ENCODE data around the gene OAT.

Gene OAT

GRCh38 chr10:124403548-124403947 lies 15.2 kb downstream of the OAT start:
- peaks cover 68% of the 10 kb centered on the region for H3K36me3 Mint-ChIP-seq (ENCODE audit: low read depth)
- intact Hi-C loops (cut with micrococcal nuclease): no loop called here
- H3K4me3 Mint-ChIP-seq: no peak overlapping the region

GRCh38 chr10:124402273-124402672 lies 16.4 kb downstream of the OAT start:
- Mint-ChIP-seq H3K4me1 (ENCODE audit: low read depth) (peaks cover 9% of the 10 kb centered on the region), H3K36me3 (ENCODE audit: low read depth) (peaks cover 68% of the 10 kb centered on the region), H3K4me3 (no peak overlapping the region), H3K9me3 (no peaks in the 10 kb centered on the region), H3K27me3 (no peaks in the 10 kb centered on the region), H3K27ac (no peak overlapping the region)
- intact Hi-C loops (cut with micrococcal nuclease): no loop called here

More at GRCh38 chr10:124403548-124403947, 15.2 kb downstream of the OAT start:
- H3K27ac Mint-ChIP-seq: no peak overlapping the region
- peaks cover 9% of the 10 kb centered on the region for H3K4me1 Mint-ChIP-seq (ENCODE audit: low read depth)
- no peaks in the 10 kb centered on the region for H3K9me3 Mint-ChIP-seq
- H3K27me3 Mint-ChIP-seq: no peaks in the 10 kb centered on the region

GRCh38 chr10:124401633-124402032 lies 17.1 kb downstream of the OAT start:
- H3K27me3 Mint-ChIP-seq: no peaks in the 10 kb centered on the region
- no peaks in the 10 kb centered on the region for H3K9me3 Mint-ChIP-seq
- intact Hi-C loops (cut with micrococcal nuclease): no loop called here

GRCh38 chr10:124394583-124394982 lies 24.1 kb downstream of the OAT start:
- intact Hi-C loops (cut with micrococcal nuclease): no loop called here
- Mint-ChIP-seq H3K4me3 (no peak overlapping the region), H3K27ac (no peak overlapping the region), H3K4me1 (ENCODE audit: low read depth) (no peaks in the 10 kb centered on the region), H3K36me3 (ENCODE audit: low read depth) (peaks cover 14% of the 10 kb centered on the region), H3K27me3 (peaks cover 15% of the 10 kb centered on the region), H3K9me3 (no peaks in the 10 kb centered on the region)

More at GRCh38 chr10:124401633-124402032, 17.1 kb downstream of the OAT start:
- Mint-ChIP-seq H3K4me1 (ENCODE audit: low read depth) (peaks cover 9% of the 10 kb centered on the region), H3K4me3 (no peak overlapping the region), H3K36me3 (ENCODE audit: low read depth) (peaks cover 62% of the 10 kb centered on the region), H3K27ac (no peak overlapping the region)

GRCh38 chr10:124392626-124393342 lies 25.9 kb downstream of the OAT start:
- no peaks in the 10 kb centered on the region for H3K9me3 Mint-ChIP-seq
- peaks cover 1% of the 10 kb centered on the region for H3K36me3 Mint-ChIP-seq (ENCODE audit: low read depth)
- H3K4me3 Mint-ChIP-seq: no peak overlapping the region
- H3K27me3 Mint-ChIP-seq: peaks cover 15% of the 10 kb centered on the region
- H3K4me1 Mint-ChIP-seq (ENCODE audit: low read depth): peaks cover 3% of the 10 kb centered on the region
- H3K27ac Mint-ChIP-seq: no peak overlapping the region
- intact Hi-C loops (cut with micrococcal nuclease): no loop called here

- Mint-ChIP-seq H3K9me3 (no peaks in the 10 kb centered on the region), H3K4me3 (no peak overlapping the region), H3K27me3 (peaks cover 16% of the 10 kb centered on the region), H3K36me3 (ENCODE audit: low read depth) (no peaks in the 10 kb centered on the region), H3K27ac (no peak overlapping the region), H3K4me1 (ENCODE audit: low read depth) (peaks cover 3% of the 10 kb centered on the region)
- intact Hi-C loops (cut with micrococcal nuclease): no loop called here
Measured at GRCh38 chr10:124390471-124391187, 28.1 kb downstream of the OAT start.

GRCh38 chr10:124389613-124390361 lies 28.9 kb downstream of the OAT start:
- Mint-ChIP-seq H3K27ac (no peak overlapping the region), H3K36me3 (ENCODE audit: low read depth) (no peaks in the 10 kb centered on the region), H3K27me3 (peaks cover 18% of the 10 kb centered on the region), H3K9me3 (no peaks in the 10 kb centered on the region), H3K4me1 (ENCODE audit: low read depth) (peaks cover 3% of the 10 kb centered on the region), H3K4me3 (no peak overlapping the region)
- intact Hi-C loops (cut with micrococcal nuclease): loop anchor here (1.0 to 10.0 kb wide), 3 partner anchors 135 to 395 kb away; no protein-coding TSS in a partner anchor

GRCh38 chr10:124388823-124389612 lies 29.7 kb downstream of the OAT start:
- H3K9me3 Mint-ChIP-seq: no peaks in the 10 kb centered on the region
- intact Hi-C loops (cut with micrococcal nuclease): loop anchor here (1.0 to 10.0 kb wide), 3 partner anchors 134 to 395 kb away; no protein-coding TSS in a partner anchor
- no peak overlapping the region for H3K27ac Mint-ChIP-seq
- peaks cover 20% of the 10 kb centered on the region for H3K27me3 Mint-ChIP-seq
- peaks cover 3% of the 10 kb centered on the region for H3K4me1 Mint-ChIP-seq (ENCODE audit: low read depth)
- H3K4me3 Mint-ChIP-seq: peak overlapping the region; percentile 53
- H3K36me3 Mint-ChIP-seq (ENCODE audit: low read depth): no peaks in the 10 kb centered on the region

- Mint-ChIP-seq H3K4me3 (peak overlapping the region; percentile 53), H3K27me3 (peaks cover 23% of the 10 kb centered on the region), H3K27ac (no peak overlapping the region), H3K9me3 (no peaks in the 10 kb centered on the region), H3K36me3 (ENCODE audit: low read depth) (no peaks in the 10 kb centered on the region), H3K4me1 (ENCODE audit: low read depth) (peaks cover 3% of the 10 kb centered on the region)
- intact Hi-C loops (cut with micrococcal nuclease): loop anchor here (10.0 kb wide), 1 partner anchor 134 kb away; no protein-coding TSS in a partner anchor
Measured at GRCh38 chr10:124388476-124388822, 30.3 kb downstream of the OAT start.

GRCh38 chr10:124387078-124387874 lies 31.4 kb downstream of the OAT start:
- H3K36me3 Mint-ChIP-seq (ENCODE audit: low read depth): no peaks in the 10 kb centered on the region
- no peaks in the 10 kb centered on the region for H3K9me3 Mint-ChIP-seq
- intact Hi-C loops (cut with micrococcal nuclease): loop anchor here (10.0 kb wide), 1 partner anchor 132 kb away; no protein-coding TSS in a partner anchor
- H3K4me1 Mint-ChIP-seq (ENCODE audit: low read depth): peaks cover 3% of the 10 kb centered on the region
- H3K4me3 Mint-ChIP-seq: no peak overlapping the region
- peaks cover 25% of the 10 kb centered on the region for H3K27me3 Mint-ChIP-seq
- no peak overlapping the region for H3K27ac Mint-ChIP-seq

- Mint-ChIP-seq H3K36me3 (ENCODE audit: low read depth) (no peaks in the 10 kb centered on the region), H3K27me3 (peaks cover 30% of the 10 kb centered on the region), H3K9me3 (no peaks in the 10 kb centered on the region), H3K4me1 (ENCODE audit: low read depth) (peaks cover 3% of the 10 kb centered on the region), H3K27ac (no peak overlapping the region), H3K4me3 (no peak overlapping the region)
- intact Hi-C loops (cut with micrococcal nuclease): loop anchor here (10.0 kb wide), 1 partner anchor 132 kb away; no protein-coding TSS in a partner anchor
Measured at GRCh38 chr10:124386186-124387077, 32.3 kb downstream of the OAT start.

- H3K27me3 Mint-ChIP-seq: peaks cover 33% of the 10 kb centered on the region
- intact Hi-C loops (cut with micrococcal nuclease): loop anchor here (10.0 kb wide), 1 partner anchor 131 kb away; no protein-coding TSS in a partner anchor
- H3K4me1 Mint-ChIP-seq (ENCODE audit: low read depth): peaks cover 8% of the 10 kb centered on the region
- no peak overlapping the region for H3K4me3 Mint-ChIP-seq
- no peaks in the 10 kb centered on the region for H3K36me3 Mint-ChIP-seq (ENCODE audit: low read depth)
- H3K9me3 Mint-ChIP-seq: no peaks in the 10 kb centered on the region
- no peak overlapping the region for H3K27ac Mint-ChIP-seq
Measured at GRCh38 chr10:124385627-124386185, 33.0 kb downstream of the OAT start.
